HFF-Myc (cell line): ENCODE data around the gene RHOF.

ENCODE experiments used
- DNase-seq: peaks from one replicate; pipeline ENCODE4 v3.0.0-alpha.2; 2011; ENCODE audit warnings: low read depth; ENCODE audit errors: extremely low read depth
- H3K4me3 ChIP-seq: replicated peaks from 2 replicates; pipeline ENCODE4 v1.5.1; 2011; ENCODE audit warnings: low read depth, mild to moderate bottlenecking, control low read depth, low read length
- CTCF ChIP-seq: IDR thresholded peaks from 2 replicates; pipeline ENCODE4 v1.5.1; 2012; ENCODE audit warnings: mild to moderate bottlenecking, low read depth, low read length, control low read depth; ENCODE audit errors: missing control alignments

Gene RHOF

DNA sequence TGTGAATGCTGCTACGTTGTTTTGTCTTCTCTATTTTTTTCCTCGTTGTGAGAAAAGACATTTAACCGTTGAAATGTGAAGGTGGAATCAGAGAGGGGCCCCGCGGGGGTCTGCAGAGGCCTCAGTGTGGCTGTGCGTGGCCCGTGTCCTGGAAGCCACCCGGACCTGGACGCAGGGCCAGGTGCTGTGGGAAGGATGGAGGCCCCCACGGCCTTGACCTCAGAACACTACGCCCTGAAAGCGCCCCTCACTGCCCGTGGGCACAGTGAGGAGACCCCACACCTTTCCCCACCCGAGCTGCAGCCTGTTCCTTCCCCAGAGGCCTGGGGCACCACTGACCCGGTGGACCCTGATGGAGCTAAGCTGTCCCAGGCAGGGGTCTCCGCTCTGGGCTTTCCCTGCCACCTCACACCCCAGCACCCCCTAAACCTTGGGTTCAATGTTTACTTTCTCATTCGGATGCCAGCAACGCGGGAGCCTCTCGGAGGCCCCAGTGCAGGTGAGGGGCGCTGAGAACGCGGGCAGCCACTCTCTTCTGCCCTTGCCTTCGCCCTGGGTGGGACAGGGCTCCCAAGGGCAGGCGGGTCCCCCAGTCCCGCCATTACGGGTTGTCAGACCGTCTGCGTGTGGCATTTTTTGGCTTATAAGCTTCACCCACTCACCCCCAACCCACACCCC, 37.2 kb upstream of the RHOF start:
- DNase-seq: no peak
- TF ChIP-seq CTCF: no peak
- no peak overlapping the region for H3K4me3 ChIP-seq

GRCh38 chr12:121830134-121830533, 36.6 kb upstream of the RHOF start:
- H3K4me3 ChIP-seq: no peak overlapping the region
- no peak for DNase-seq
- TF ChIP-seq CTCF: no peak

DNA sequence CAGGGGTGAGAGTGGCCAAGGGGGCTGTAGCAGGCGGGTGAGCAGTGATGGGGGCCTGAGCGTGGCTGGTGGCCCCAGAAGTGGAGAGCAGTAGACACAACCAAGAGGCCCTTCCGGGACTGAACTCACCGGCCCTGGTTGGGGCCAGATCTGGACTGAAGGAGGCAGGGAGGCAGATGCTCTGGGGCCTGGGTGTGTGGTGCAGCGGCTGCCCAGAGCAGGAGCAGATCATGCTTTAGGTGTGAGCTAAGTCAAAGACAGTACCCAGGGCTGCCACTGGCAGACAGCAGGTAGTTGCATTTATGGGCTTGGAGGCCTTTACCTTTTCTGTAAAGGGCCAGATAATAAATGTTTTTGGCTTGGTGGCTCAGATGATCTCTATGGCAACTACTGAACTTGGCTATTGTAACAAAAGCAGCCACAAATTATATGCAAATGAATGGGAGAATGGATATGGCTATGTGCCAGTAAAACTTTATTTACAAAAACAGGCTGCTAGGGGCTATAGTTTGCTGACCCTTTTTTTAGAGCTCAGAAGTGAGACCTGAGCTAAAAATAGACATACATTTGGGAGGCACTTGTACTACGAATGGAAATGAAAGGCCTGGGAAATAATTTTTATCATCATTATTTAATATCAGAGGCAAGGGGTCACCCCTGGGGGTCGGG, 35.9 kb upstream of the RHOF start:
- DNase-seq: no peak
- TF ChIP-seq CTCF: no peak
- H3K4me3 ChIP-seq: no peak overlapping the region

DNA sequence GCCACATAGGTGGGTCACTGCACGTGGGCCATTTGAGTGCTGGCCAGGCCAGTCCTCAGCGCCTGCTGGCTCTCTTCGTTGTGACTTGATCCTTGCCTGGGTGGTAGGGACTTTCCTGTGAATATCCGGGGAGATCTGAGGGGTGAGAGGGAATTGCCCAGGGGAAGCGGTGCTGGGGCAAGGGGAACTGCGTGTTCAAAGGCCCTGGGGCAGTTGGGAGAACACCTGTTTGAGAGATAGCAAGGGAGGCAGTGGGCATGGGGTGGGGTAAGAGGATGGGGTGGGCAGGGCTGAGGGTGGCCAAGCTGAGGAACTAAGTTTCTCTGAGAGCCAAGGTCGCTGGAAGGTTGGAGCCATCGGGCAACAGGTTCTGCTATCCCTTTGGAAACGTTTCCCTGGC, 35.3 kb upstream of the RHOF start:
- TF ChIP-seq CTCF: no peak

DNA sequence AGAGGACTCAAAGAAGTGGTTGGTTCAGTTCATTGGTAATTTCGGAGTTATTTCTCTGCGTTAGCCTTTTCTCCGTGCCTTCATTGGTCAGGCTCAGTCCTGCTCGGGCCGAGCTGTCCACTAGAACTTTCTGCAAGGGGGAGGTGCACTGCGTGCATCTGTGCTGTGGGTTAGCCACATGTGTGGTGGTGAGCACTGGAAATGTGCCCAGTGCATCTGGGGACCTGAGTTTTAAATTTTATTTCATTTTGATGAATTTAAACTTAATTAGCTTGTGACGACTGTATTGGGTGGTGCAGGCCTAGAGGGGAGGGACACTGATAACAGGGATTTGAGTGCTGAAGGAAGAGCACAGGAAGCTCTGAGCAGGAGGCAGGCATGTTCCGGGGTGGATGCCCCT, 34.8 kb upstream of the RHOF start:
- TF ChIP-seq CTCF: no peak
- no peak overlapping the region for H3K4me3 ChIP-seq
- DNase-seq: no peak

More for the DNA sequence above, 35.3 kb upstream of the RHOF start:
- no peak for DNase-seq
- H3K4me3 ChIP-seq: no peak overlapping the region

DNA sequence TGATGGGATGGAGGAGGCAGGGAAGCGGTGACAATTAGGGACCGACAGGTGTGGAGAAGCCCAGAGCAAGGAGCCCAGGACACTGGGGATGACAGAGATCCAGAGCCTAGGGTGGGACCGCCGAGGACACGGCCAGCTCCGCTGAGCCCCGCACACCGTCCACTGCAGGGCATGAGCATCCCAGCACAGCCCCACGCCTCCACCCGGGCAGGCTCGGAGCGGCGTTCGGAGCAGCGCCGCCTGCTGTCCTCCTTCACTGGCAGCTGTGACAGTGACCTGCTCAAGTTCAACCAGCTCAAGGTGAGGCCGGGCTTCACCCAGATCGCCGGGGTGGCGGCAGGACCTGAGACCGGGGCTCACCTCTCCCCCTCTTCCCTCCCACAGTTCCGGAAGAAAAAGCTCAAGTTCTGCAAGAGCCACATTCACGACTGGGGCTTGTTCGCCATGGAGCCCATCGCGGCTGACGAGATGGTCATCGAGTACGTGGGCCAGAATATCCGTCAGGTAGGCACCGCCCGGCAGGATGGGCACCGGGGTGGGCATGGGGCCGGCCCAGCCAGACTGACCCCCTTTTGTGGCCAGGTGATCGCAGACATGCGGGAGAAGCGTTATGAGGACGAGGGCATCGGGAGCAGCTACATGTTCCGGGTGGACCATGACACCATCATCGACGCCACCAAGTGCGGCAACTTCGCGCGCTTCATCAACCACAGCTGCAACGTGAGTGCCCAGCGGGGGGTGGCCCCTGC, 34.0 kb upstream of the RHOF start:
- DNase-seq: no peak
- no peak for TF ChIP-seq CTCF
- no peak overlapping the region for H3K4me3 ChIP-seq
